Fibroblast of gingiva (primary cell): ENCODE results near the gene SENP1.
"Not testable (repeated sequence)": the region's sequence is repeated elsewhere in the genome, so short reads cannot be mapped to it uniquely, and the experiment has no call there.

ENCODE experiments used
- DNase-seq: peaks from one replicate; pipeline ENCODE4 v3.0.0-alpha.2; 2011; ENCODE audit warnings: low read depth

The SENP1 gene

DNA sequence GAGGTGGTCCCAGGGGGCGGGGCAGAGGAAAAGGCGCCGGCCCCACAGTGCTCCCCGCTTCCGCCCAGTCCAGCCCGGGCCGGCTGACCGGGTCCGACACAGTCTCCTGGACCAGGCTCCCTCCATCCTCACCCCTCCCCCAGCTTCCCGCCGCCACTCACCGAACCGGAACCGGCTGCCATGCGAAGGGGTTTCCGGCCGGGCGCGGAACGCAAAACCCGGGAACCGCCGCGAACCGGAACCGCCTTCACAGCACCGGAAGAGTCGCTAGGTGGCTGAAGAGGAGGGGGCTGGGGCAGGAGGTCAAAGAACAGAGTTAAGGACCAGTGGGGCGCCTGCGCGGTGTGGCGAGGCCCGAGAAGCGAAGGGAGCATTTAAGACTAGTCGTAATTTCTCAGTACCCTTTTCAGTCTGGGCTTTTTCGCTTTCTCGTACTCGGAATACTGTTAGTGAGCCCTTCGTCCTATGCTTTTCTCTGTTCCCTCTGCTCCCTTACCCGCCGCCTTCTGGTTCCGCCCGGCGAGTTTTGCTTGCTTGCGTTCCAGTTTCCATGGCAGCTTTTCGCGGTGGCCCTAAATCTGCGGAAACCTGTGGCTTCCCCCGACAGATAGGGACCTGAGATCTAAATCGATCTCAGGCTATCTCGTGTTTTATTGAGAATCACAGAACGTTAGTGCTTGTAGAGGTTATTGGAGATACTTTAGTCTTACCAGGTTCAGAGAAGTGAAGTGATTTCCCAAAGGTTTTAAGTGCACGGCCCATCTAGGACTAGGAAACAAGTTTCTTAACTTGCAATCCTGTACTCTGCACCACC lies at the start of gene SENP1:
Gene SENP1 (minus strand): TSS at position 213 of the 814 bp plus-strand sequence. CDS start 4,607 bp downstream, outside the sequence.
- DNase-seq, result peak; percentile 89

DNA sequence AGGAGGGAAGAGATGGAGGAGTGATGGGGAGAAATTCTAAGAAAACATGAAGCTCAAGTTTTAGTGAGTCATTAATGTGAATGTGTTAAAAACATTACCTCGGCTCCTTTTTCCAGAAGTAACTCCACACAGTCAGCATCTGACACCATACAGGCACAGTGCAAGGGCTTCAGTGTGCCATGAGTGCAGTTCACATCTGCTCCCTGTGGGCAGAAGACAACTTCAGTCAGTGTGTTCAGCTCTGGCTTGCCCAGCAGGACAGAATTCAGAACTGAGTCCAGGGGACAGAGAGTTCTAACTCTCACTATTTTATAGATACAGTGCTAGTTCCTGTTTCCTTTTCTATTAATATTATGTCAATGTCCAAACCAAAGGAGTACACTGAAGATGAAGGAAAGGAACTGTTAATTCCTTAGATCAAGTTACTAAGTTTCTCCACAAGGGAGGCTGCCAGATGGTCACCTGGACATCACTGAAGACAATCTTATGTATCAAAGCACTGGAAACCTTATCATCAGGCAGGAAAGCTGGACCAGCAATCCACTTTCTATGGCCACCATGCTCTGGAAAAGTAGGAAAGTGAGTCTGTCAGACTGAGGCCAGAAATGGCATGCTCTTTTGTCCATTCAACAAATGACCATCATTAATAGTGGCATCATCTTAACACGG lies 45.4 kb upstream of the SENP1 start:
- DNase-seq, result no peak

GRCh38 chr12:48145981-48146380 lies 40.1 kb upstream of the SENP1 start:
- DNase-seq, result no peak

DNA sequence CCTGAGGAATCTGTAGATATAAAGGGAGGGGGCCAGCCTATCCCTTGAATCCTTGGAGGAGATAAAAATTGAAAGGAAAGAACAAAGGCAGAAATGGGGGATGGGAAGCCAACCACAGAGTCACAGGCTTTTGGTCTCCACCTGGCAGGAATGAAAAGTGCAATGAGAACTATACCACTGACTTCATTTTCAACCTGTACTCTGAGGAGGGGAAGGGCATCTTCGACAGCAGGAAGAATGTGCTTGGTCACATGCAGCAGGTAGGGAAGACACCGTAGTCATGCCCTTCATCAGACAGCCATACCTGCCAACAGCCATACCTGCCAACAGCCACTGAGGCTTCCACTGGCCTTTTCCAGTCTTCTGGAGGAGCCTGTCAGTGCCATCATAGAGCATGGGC lies 38.0 kb upstream of the SENP1 start:
- DNase-seq, result no peak

- DNase-seq, result no peak
Measured at GRCh38 chr12:48142818-48143674, 37.2 kb upstream of the SENP1 start.

- DNase-seq, result no peak
Measured at GRCh38 chr12:48135027-48135426, 29.1 kb upstream of the SENP1 start.

- DNase-seq, result no peak
Measured at GRCh38 chr12:48132826-48133225, 26.9 kb upstream of the SENP1 start.

DNA sequence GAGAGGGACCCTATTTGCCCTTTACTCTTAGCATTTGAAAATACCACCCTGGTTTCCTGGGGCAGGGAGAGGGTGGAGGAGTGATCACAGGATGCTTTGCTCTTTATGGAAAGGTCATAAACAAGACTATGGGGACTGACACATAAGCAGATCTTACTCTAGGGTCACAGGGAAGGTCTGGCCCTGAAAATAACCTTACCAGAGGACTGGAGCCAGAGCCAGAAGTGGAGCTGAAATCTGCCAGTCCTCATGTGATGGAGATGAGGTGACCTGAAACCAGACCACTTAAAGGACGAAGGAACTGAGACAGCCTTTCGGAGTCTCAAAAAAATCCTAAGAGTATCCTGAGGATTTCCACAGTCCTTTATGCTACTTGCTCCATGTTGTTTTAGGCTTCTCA lies 25.6 kb upstream of the SENP1 start:
- no peak for DNase-seq

DNA sequence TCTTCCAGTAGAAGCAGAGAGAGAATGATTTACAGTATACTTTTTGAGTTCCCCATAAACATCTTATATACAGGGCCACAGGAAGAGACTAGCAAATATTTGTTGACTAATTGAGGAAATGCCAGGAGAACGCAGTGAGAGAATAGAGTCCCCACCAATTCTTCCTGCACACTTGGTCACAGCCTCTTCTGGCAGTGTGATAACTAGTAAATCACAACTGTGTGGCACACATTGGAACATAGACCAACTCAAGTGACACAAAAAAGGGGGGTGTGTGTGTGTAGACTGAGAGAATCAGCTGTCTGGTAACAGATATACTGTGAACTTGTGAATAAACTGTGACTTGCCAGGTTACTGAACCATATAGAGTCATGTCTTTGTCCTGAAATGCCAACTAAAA lies 23.5 kb upstream of the SENP1 start:
- no peak for DNase-seq

- no peak for DNase-seq
Measured at GRCh38 chr12:48128800-48129199, 22.9 kb upstream of the SENP1 start.

DNA sequence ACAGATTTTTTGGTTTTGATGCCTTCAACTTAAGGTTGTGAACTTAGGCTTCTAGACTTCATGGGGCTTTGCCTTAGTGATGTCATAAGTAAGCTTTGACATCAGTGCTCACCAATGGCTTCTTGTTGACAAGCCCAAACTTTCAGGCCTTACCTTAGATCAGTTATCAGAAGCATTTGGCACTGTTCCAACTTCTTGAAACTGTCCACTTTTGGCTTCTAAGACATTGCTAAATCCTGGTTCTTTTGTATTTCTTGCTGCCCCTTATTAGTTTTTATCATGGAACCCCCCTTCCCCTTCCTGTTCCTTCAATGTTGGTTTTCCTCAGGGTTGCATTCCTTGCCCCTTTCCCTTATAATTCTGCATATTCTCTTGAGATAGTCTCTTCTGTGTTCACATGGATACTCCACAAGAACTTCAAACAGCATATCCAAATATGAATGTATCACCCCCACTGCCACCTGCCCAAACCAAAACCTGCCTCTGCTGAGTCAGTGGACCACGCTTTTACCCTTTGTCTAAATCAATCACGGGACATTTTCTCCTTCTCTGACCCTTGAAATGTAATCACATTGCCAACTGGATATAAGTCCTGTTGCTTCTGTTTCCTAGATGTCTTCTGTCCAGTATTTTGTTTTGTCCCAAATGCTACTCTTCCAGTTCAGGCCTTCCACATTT lies 21.2 kb upstream of the SENP1 start:
- no peak for DNase-seq

GRCh38 chr12:48125985-48126384 lies 20.1 kb upstream of the SENP1 start:
- DNase-seq, result no peak

DNA sequence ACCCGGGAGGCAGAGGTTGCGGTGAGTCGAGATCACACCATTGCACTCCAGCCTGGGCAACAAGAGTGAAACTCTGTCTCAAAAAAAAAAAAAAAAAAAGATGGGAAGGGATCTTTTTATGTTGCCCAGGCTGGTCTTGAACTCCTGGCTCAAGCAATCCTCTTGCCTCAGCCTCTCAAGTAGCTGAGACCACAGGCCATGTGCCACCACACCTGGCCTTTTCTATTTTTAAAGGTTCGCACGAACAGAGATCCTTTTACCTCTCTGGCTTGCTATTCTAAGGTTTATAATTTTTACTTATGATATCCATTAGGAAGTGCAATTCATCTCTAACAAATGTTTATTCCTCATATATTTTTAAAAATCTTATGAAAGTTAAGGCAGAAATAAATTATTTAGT lies 19.7 kb upstream of the SENP1 start:
- DNase-seq, result not testable (repeated sequence)

DNA sequence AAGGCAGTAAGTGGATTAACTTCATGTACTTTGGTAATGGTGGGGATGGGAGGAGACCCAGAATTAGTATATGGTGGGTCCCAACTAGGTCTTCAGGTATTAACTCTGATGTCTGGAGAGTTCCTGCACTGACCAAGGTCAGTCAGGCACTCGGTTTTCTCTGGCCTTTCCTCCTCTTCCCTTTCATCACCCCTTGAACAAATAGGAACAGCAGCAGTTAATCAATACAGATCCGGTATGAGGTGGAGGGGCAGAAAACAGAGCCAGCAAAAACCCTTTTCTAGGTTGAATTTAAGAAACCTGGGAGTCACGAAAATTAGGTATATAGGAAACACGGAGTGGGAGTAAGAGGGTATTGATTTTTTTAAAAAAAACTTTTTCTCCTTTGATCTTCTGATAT lies 17.3 kb upstream of the SENP1 start:
- DNase-seq, result no peak

- no peak for DNase-seq
Measured at GRCh38 chr12:48122065-48122834, 16.4 kb upstream of the SENP1 start.

GRCh38 chr12:48121522-48121921 lies 15.6 kb upstream of the SENP1 start:
- DNase-seq, result no peak

DNA sequence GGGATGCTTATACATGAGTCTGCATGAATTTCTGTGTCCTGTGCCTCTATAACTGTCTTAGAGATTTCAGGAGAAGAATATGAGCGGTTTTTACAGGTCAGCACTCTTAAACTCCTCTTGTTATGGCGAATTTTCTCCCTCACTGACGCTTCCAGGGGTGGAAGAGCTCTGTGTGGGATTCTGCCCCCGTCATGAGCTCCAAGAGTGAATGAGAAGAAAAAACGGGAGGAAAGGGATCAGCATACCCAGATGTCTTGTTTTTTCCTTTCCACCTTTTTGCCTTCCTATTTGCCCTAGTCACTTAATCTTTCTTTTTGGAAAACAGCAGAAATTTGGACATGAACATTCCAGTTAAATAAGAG lies 13.9 kb upstream of the SENP1 start:
- no peak for DNase-seq

GRCh38 chr12:48119078-48119833 lies 13.4 kb upstream of the SENP1 start, which contains the start of gene PFKM:
Gene PFKM (plus strand): TSS chr12:48119364. CDS start chr12:48122775, 3,411 bp downstream.
- peak; percentile 89 for DNase-seq

GRCh38 chr12:48118284-48118871 lies 12.5 kb upstream of the SENP1 start:
- no peak for DNase-seq

GRCh38 chr12:48115957-48116356 lies 10.1 kb upstream of the SENP1 start:
- DNase-seq, result no peak
